ENCODE measurements around the gene SLC29A1. TPM values are rescaled to one million over a fixed set of nuclear protein-coding genes. Genes with fewer than 3 reads are reported as not detected.

Gene SLC29A1
- total RNA-seq, 1 experiment from 2014 or later, result 54.7 TPM

GRCh38 chr6:44257025-44257752 lies 33.8 kb downstream of the SLC29A1 start, which contains the start of gene SLC35B2:
TSS of gene SLC35B2 (minus strand) at chr6:44257528. CDS start at chr6:44257410, 118 bp downstream.
- Histone ChIP-seq H3K4me3 (ENCODE audit: low read length) (peak within 1 kb of the TSS; percentile 81), H3K9ac (ENCODE audit: low read length) (peak within 1 kb of the TSS; percentile 91), H3K4me2 (ENCODE audit: low read length) (peak within 1 kb of the TSS; percentile 100), H3K9me2 (replicated peaks; ENCODE audit: low read length) (no peaks in the 10 kb centered on the region), H3K79me2 (ENCODE audit: low read length) (peaks cover 23% of the 10 kb centered on the region), H3K9me3 (ENCODE audit: low read length) (no peaks in the 10 kb centered on the region), H2AFZ (ENCODE audit: low read length) (peak within 1 kb of the TSS; percentile 73), H3K4me1 (ENCODE audit: insufficient read depth, low read length) (peaks cover 17% of the 10 kb centered on the region), H3K27me3 (ENCODE audit: low read length) (no peaks in the 10 kb centered on the region), H3K36me3 (ENCODE audit: low read depth, low read length) (peaks cover 24% of the 10 kb centered on the region), H3K27ac (ENCODE audit: low read length) (peak within 1 kb of the TSS; percentile 71), H3F3A (ENCODE audit: low read length, unreplicated experiment) (peaks cover 27% of the 10 kb centered on the region), H4K20me1 (ENCODE audit: low read length) (peaks cover 37% of the 10 kb centered on the region)
- no TSS peak for BruUV-seq (replicated peaks)
- ATAC-seq (peak; percentile 63), DNase-seq (peak; percentile 72)
- TF ChIP-seq EZH2 (IDR thresholded peaks at IDR 0.05; ENCODE audit: low read length, unreplicated experiment) (no peak), EZH2phosphoT487 (IDR thresholded peaks at IDR 0.05; ENCODE audit: borderline replicate concordance, low read length) (no peak), CTCF (conservative IDR thresholded peaks at IDR 0.05; ENCODE audit: low read depth, low read length) (peak; percentile 62)
- ChIA-PET POLR2A (ENCODE audit: unreplicated experiment) (interaction anchor here (0.6 to 1.3 kb wide), 4 partner anchors 10 to 145 kb away, joined by 4 to 10 read pairs (median 5); partner anchors contain the start of gene HSP90AB1), CTCF (interaction anchor here (0.6 to 1.7 kb wide), 6 partner anchors 10 to 116 kb away, joined by 3 to 15 read pairs (median 6); partner anchors contain the start of gene HSP90AB1)
- intact Hi-C loops (cut with micrococcal nuclease), result loop anchor here (1.0 kb wide), 1 partner anchor 85 kb away; no protein-coding TSS in a partner anchor

- H3K4me1 ChIP-seq (ENCODE audit: insufficient read depth, low read length), result peaks cover 21% of the 10 kb centered on the region
- intact Hi-C loops (cut with micrococcal nuclease), result loop anchor here (1.0 kb wide), 1 partner anchor 86 kb away; no protein-coding TSS in a partner anchor
- peak overlapping the region; percentile 81 for H3K4me3 ChIP-seq (ENCODE audit: low read length)
- DNase-seq, result no peak
- no TSS peak for BruUV-seq (replicated peaks)
- H3K36me3 ChIP-seq (ENCODE audit: low read depth, low read length), result peaks cover 19% of the 10 kb centered on the region
- no peaks in the 10 kb centered on the region for H3K27me3 ChIP-seq (ENCODE audit: low read length)
- peak overlapping the region; percentile 60; the same call in 1 of the 2 replicates for H2AFZ ChIP-seq (ENCODE audit: low read length)
- no peak overlapping the region for H3K27ac ChIP-seq (ENCODE audit: low read length)
- peaks cover 23% of the 10 kb centered on the region for H3K79me2 ChIP-seq (ENCODE audit: low read length)
- H4K20me1 ChIP-seq (ENCODE audit: low read length), result peaks cover 31% of the 10 kb centered on the region
- ATAC-seq, result no peak
- peak overlapping the region; percentile 100 for H3K4me2 ChIP-seq (ENCODE audit: low read length)
- TF ChIP-seq EZH2 (IDR thresholded peaks at IDR 0.05; ENCODE audit: low read length, unreplicated experiment) (no peak), CTCF (conservative IDR thresholded peaks at IDR 0.05; ENCODE audit: low read depth, low read length) (0 out of 2 replicates have a peak, but pooled peaks have one; percentile 18)
- H3K9ac ChIP-seq (ENCODE audit: low read length), result peak overlapping the region; percentile 91; the same call in 1 of the 2 replicates
- ChIA-PET CTCF (interaction anchor here (1.7 kb wide), 1 partner anchor 36 kb away, joined by 15 read pairs; no protein-coding TSS in a partner anchor), POLR2A (ENCODE audit: unreplicated experiment) (no interaction called here)
- peaks cover 27% of the 10 kb centered on the region for H3F3A ChIP-seq (ENCODE audit: low read length, unreplicated experiment)
- no peaks in the 10 kb centered on the region for H3K9me2 ChIP-seq (replicated peaks; ENCODE audit: low read length)
- no peaks in the 10 kb centered on the region for H3K9me3 ChIP-seq (ENCODE audit: low read length)
Measured at GRCh38 chr6:44257753-44258324, 34.4 kb downstream of the SLC29A1 start.
